ENCODE data around the gene MAK.

The MAK gene

DNA sequence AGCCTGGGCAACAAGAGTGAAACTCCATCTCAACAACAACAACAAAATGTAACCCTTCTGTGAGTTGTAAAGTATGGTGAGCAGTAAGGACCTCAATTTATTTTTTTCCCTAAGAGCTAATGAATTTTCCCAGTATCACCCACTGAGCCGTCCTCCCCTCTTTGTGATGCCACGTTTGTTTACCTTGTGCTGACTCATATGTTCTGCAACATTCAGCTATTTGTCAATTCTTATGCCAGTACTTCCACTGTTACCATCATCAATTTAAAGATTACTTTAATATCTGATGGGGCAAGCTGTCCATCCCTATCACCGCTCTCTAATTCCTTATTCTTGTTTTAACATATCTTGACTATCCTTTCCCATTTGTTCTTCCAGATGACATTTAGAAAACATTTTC, 37.5 kb downstream of the MAK start:
- no peaks in the 10 kb centered on the region for H3K9me3 ChIP-seq (ENCODE audit: insufficient read depth, low read length, severe bottlenecking)
- no peak overlapping the region for H3K4me2 ChIP-seq (ENCODE audit: insufficient read depth, low read length)
- no peaks in the 10 kb centered on the region for H3K27me3 ChIP-seq (ENCODE audit: insufficient read depth, low read length, poor library complexity)
- H3K27ac ChIP-seq (ENCODE audit: low read length) = no peak overlapping the region
- TF ChIP-seq, protein P1, sequence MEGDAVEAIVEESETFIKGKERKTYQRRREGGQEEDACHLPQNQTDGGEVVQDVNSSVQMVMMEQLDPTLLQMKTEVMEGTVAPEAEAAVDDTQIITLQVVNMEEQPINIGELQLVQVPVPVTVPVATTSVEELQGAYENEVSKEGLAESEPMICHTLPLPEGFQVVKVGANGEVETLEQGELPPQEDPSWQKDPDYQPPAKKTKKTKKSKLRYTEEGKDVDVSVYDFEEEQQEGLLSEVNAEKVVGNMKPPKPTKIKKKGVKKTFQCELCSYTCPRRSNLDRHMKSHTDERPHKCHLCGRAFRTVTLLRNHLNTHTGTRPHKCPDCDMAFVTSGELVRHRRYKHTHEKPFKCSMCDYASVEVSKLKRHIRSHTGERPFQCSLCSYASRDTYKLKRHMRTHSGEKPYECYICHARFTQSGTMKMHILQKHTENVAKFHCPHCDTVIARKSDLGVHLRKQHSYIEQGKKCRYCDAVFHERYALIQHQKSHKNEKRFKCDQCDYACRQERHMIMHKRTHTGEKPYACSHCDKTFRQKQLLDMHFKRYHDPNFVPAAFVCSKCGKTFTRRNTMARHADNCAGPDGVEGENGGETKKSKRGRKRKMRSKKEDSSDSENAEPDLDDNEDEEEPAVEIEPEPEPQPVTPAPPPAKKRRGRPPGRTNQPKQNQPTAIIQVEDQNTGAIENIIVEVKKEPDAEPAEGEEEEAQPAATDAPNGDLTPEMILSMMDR (IDR thresholded peaks at IDR 0.05; ENCODE audit: borderline replicate concordance, extremely low read depth, low read length, poor library complexity, severe bottlenecking) = no peak
- no peak for TF ChIP-seq EZH2 (IDR thresholded peaks at IDR 0.05; ENCODE audit: borderline replicate concordance, low read depth, low read length, severe bottlenecking)
- no peaks in the 10 kb centered on the region for H3K4me1 ChIP-seq (ENCODE audit: insufficient read depth, low read length)
- no peak overlapping the region for H2AFZ ChIP-seq (ENCODE audit: low read depth, low read length)
- no peak for ATAC-seq (ENCODE audit: insufficient read depth, low read depth)
- H3K36me3 ChIP-seq (ENCODE audit: insufficient read depth, low read length) = no peaks in the 10 kb centered on the region
- no peaks in the 10 kb centered on the region for H3K79me2 ChIP-seq (ENCODE audit: insufficient read depth, low read length)
- no peak overlapping the region for H3K9ac ChIP-seq (ENCODE audit: low read depth, low read length)
- no peaks in the 10 kb centered on the region for H4K20me1 ChIP-seq (ENCODE audit: insufficient read depth, low read length)
- H3K4me3 ChIP-seq (ENCODE audit: low read depth in 1 of 2, low read length in 2 of 2) = no peak overlapping the region
- no peak for DNase-seq

DNA sequence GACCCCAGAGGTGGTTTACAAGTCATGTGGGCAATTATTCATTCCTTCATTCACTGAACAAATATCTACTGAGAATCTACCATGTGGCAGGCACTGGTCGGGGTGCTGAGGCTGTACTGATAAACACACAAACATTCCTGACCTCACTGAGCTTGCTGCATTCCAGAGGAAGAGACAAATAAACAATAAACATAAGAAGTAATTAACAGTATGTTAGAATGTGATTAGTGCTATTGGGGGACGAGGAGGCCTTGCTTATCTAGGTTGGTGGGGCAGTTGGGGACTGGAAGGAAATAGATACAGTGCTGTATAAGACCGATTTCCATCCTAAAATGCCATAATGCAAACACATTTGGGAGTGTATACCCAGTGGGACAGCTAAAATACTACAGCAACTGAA, 44.1 kb downstream of the MAK start:
- Histone ChIP-seq H2AFZ (ENCODE audit: low read depth, low read length) (no peak overlapping the region), H3K9ac (ENCODE audit: low read depth, low read length) (no peak overlapping the region), H3K27me3 (ENCODE audit: insufficient read depth, low read length, poor library complexity) (no peaks in the 10 kb centered on the region), H3K4me3 (ENCODE audit: low read depth in 1 of 2, low read length in 2 of 2) (no peak overlapping the region), H3K9me3 (ENCODE audit: insufficient read depth, low read length, severe bottlenecking) (no peaks in the 10 kb centered on the region), H4K20me1 (ENCODE audit: insufficient read depth, low read length) (no peaks in the 10 kb centered on the region), H3K4me2 (ENCODE audit: insufficient read depth, low read length) (no peak overlapping the region), H3K79me2 (ENCODE audit: insufficient read depth, low read length) (no peaks in the 10 kb centered on the region), H3K4me1 (ENCODE audit: insufficient read depth, low read length) (no peaks in the 10 kb centered on the region), H3K36me3 (ENCODE audit: insufficient read depth, low read length) (no peaks in the 10 kb centered on the region; the same call in 1 of the 2 replicates), H3K27ac (ENCODE audit: low read length) (no peak overlapping the region)
- no peak for TF ChIP-seq EZH2 (IDR thresholded peaks at IDR 0.05; ENCODE audit: borderline replicate concordance, low read depth, low read length, severe bottlenecking)
- TF ChIP-seq, protein P1 (IDR thresholded peaks at IDR 0.05; ENCODE audit: borderline replicate concordance, extremely low read depth, low read length, poor library complexity, severe bottlenecking) = no peak
- DNase-seq (no peak), ATAC-seq (ENCODE audit: insufficient read depth, low read depth) (no peak)

DNA sequence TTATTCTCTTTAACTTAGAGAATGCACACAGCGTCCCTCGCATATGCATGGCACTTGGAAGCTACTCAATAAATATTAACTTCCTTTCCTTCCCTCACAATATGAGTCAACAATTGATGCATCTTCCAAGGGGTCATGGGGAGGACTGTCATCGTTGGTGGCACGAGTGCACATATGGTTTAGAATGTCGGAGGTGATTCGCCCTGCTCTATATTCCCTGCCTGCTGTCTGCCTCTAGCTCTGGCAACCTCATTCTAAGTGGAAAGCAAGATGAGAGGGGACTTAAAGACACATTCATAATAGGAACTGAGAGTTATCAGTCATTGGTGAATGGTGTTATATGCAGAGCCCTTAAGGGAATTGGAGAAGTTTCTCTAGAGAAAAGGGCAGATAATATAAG, 44.6 kb downstream of the MAK start:
- TF ChIP-seq EZH2 (IDR thresholded peaks at IDR 0.05; ENCODE audit: borderline replicate concordance, low read depth, low read length, severe bottlenecking) = no peak
- TF ChIP-seq, protein P1 (IDR thresholded peaks at IDR 0.05; ENCODE audit: borderline replicate concordance, extremely low read depth, low read length, poor library complexity, severe bottlenecking) = no peak
- Histone ChIP-seq H3K4me2 (ENCODE audit: insufficient read depth, low read length) (no peak overlapping the region), H3K36me3 (ENCODE audit: insufficient read depth, low read length) (no peaks in the 10 kb centered on the region; the same call in 1 of the 2 replicates)

DNA sequence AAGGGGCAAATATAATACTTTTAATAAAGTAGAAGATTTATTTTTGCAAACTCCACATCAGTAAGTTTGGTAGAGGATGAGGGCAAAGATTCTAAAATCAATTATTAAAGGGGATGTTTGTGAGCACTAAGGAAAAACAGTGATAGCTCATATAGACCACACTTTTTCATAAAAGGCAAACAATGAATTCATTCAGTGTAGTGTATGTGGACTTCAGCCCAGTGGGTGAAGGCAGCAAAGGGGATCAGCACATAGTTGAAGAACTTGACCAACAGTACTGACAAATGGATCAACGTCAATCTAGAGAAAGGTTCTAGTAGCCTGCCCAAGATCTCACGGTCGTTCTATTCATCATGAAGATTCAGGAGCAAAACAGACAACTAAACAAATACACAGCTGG, 45.3 kb downstream of the MAK start:
- H3K9me3 ChIP-seq (ENCODE audit: insufficient read depth, low read length, severe bottlenecking) = no peaks in the 10 kb centered on the region
- H3K79me2 ChIP-seq (ENCODE audit: insufficient read depth, low read length) = no peaks in the 10 kb centered on the region
- no peak overlapping the region for H3K9ac ChIP-seq (ENCODE audit: low read depth, low read length)
- no peak for ATAC-seq (ENCODE audit: insufficient read depth, low read depth)
- H3K4me2 ChIP-seq (ENCODE audit: insufficient read depth, low read length) = no peak overlapping the region
- DNase-seq = no peak
- no peak overlapping the region for H2AFZ ChIP-seq (ENCODE audit: low read depth, low read length)
- H3K27me3 ChIP-seq (ENCODE audit: insufficient read depth, low read length, poor library complexity) = no peaks in the 10 kb centered on the region
- H4K20me1 ChIP-seq (ENCODE audit: insufficient read depth, low read length) = no peaks in the 10 kb centered on the region
- H3K4me3 ChIP-seq (ENCODE audit: low read depth in 1 of 2, low read length in 2 of 2) = no peak overlapping the region
- no peaks in the 10 kb centered on the region; the same call in 1 of the 2 replicates for H3K36me3 ChIP-seq (ENCODE audit: insufficient read depth, low read length)
- no peaks in the 10 kb centered on the region for H3K4me1 ChIP-seq (ENCODE audit: insufficient read depth, low read length)
- no peak overlapping the region for H3K27ac ChIP-seq (ENCODE audit: low read length)
- TF ChIP-seq, protein P1 (IDR thresholded peaks at IDR 0.05; ENCODE audit: borderline replicate concordance, extremely low read depth, low read length, poor library complexity, severe bottlenecking) = no peak
- TF ChIP-seq EZH2 (IDR thresholded peaks at IDR 0.05; ENCODE audit: borderline replicate concordance, low read depth, low read length, severe bottlenecking) = no peak

More for the DNA sequence above, 44.6 kb downstream of the MAK start:
- H3K4me1 ChIP-seq (ENCODE audit: insufficient read depth, low read length) = no peaks in the 10 kb centered on the region
- H3K4me3 ChIP-seq (ENCODE audit: low read depth in 1 of 2, low read length in 2 of 2) = no peak overlapping the region
- H3K9me3 ChIP-seq (ENCODE audit: insufficient read depth, low read length, severe bottlenecking) = no peaks in the 10 kb centered on the region
- no peaks in the 10 kb centered on the region for H4K20me1 ChIP-seq (ENCODE audit: insufficient read depth, low read length)
- H3K9ac ChIP-seq (ENCODE audit: low read depth, low read length) = no peak overlapping the region
- H2AFZ ChIP-seq (ENCODE audit: low read depth, low read length) = no peak overlapping the region
- H3K27me3 ChIP-seq (ENCODE audit: insufficient read depth, low read length, poor library complexity) = no peaks in the 10 kb centered on the region
- no peak overlapping the region for H3K27ac ChIP-seq (ENCODE audit: low read length)
- DNase-seq (no peak), ATAC-seq (ENCODE audit: insufficient read depth, low read depth) (no peak)
- no peaks in the 10 kb centered on the region for H3K79me2 ChIP-seq (ENCODE audit: insufficient read depth, low read length)

All from DND-41 (cell line).